Progenitor cell of endocrine pancreas (in vitro differentiated cells): ENCODE data around the gene LOC101059915.

Experiments
- DNase-seq: peaks from one replicate; pipeline ENCODE4 v3.0.0; 2021; ENCODE audit warnings: low spot score; ENCODE audit not compliant: unreplicated experiment
- H3K27ac Mint-ChIP-seq: 2 replicates; pipeline ENCODE4 v1.8.0; 2021; ENCODE audit warnings: mild to moderate bottlenecking, moderate library complexity, mixed read lengths
- H3K27me3 Mint-ChIP-seq: 2 replicates; pipeline ENCODE4 v1.8.0; 2021; ENCODE audit warnings: mixed read lengths
- H3K36me3 Mint-ChIP-seq: 2 replicates; pipeline ENCODE4 v1.8.0; 2022; ENCODE audit warnings: mixed read lengths; ENCODE audit not compliant: insufficient read depth
- H3K4me1 Mint-ChIP-seq: 2 replicates; pipeline ENCODE4 v1.8.0; 2021; ENCODE audit warnings: low read depth, mixed read lengths
- H3K4me3 Mint-ChIP-seq: 2 replicates; pipeline ENCODE4 v1.8.0; 2021; ENCODE audit warnings: low read depth, mild to moderate bottlenecking, moderate library complexity, mixed read lengths
- H3K9me3 Mint-ChIP-seq: 2 replicates; pipeline ENCODE4 v1.8.0; 2021; ENCODE audit warnings: low read depth, mixed read lengths
- TF ChIP-seq, protein P1 (sequence below): fragments of 200-600 bp; sonication (generic); IDR thresholded peaks from one replicate; pipeline ENCODE4 v1.5.0; 2021; ENCODE audit warnings: antibody characterized with exemption, mild to moderate bottlenecking; ENCODE audit not compliant: unreplicated experiment

Gene LOC101059915

DNA sequence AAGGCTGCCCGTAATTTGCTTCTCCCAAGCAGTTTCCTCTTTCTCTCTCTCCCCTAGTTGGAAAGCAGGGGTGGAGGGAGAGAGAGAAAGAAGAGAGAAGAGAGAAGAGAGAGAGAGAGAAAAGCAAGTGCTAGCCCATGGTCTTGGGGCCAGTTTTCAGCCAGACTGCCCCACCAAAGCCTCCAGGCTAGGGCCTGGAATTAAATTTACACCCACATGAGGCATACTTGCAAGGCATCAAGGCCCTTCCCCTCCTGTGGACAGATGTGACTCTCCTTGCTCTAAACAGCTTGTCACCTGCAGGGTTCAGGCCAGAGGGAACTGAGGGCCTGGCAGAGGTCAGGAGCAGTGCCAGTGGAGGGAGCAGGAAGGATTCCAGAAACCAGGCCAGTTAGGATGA is 47.4 kb upstream of the LOC101059915 start:
- Mint-ChIP-seq H3K27ac (no peak overlapping the region), H3K27me3 (no peaks in the 10 kb centered on the region), H3K4me1 (no peaks in the 10 kb centered on the region), H3K4me3 (no peak overlapping the region), H3K36me3 (peaks cover 2% of the 10 kb centered on the region), H3K9me3 (peaks cover 6% of the 10 kb centered on the region)
- DNase-seq = no peak
- TF ChIP-seq, protein P1, sequence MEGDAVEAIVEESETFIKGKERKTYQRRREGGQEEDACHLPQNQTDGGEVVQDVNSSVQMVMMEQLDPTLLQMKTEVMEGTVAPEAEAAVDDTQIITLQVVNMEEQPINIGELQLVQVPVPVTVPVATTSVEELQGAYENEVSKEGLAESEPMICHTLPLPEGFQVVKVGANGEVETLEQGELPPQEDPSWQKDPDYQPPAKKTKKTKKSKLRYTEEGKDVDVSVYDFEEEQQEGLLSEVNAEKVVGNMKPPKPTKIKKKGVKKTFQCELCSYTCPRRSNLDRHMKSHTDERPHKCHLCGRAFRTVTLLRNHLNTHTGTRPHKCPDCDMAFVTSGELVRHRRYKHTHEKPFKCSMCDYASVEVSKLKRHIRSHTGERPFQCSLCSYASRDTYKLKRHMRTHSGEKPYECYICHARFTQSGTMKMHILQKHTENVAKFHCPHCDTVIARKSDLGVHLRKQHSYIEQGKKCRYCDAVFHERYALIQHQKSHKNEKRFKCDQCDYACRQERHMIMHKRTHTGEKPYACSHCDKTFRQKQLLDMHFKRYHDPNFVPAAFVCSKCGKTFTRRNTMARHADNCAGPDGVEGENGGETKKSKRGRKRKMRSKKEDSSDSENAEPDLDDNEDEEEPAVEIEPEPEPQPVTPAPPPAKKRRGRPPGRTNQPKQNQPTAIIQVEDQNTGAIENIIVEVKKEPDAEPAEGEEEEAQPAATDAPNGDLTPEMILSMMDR = no peak

DNA sequence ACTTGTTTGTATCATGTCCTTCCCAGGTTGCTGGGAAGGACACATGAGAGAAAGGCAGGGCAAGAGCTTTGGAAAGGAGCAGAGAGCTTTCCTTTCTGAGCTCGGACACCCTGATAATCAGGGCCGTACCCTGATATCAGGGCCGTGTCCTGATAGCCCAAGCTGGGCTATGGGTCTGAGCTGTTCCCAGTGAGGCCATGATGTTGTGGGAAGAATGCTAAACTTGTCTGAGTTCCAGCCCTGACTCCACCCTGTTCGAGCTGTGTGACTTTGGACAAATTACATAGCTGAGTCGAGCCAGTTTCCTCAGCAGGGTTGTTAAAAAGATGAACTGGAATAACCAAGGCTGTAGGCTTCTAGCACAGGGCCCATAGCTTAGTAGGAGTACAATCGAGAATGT is 45.7 kb upstream of the LOC101059915 start:
- peaks cover 7% of the 10 kb centered on the region for H3K9me3 Mint-ChIP-seq
- TF ChIP-seq, protein P1 = no peak
- no peaks in the 10 kb centered on the region for H3K4me1 Mint-ChIP-seq
- H3K27me3 Mint-ChIP-seq = no peaks in the 10 kb centered on the region
- H3K27ac Mint-ChIP-seq = no peak overlapping the region
- no peak for DNase-seq
- no peak overlapping the region for H3K4me3 Mint-ChIP-seq
- no peaks in the 10 kb centered on the region for H3K36me3 Mint-ChIP-seq

DNA sequence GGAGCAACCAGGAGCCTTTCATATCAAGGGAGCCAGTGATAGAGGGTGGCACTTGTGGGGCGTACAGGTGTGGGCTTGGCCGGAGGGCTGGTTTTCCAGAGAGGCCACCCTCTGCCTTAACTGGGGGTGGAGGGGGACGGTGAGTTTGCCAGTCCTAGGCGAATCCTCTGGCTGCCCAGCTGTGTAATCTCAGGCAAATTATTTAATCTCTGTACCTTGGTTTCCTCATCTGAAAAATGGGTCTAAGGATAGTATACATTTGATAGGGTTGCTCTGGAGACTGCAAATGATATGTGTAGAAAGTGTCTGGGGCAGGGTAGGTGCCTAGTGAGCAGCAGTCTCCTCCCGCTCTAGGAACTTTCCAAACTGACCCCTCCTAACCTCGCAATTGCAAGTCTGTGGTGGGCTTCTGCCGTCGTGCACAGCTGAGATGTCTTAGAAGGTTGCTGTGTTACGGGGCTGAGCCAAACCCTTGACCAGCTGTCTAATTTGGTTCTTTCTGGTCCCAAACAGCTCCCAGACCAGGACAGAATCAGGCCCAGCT is 45.2 kb upstream of the LOC101059915 start:
- H3K9me3 Mint-ChIP-seq = peaks cover 7% of the 10 kb centered on the region
- no peak overlapping the region for H3K27ac Mint-ChIP-seq
- TF ChIP-seq, protein P1 = no peak
- no peaks in the 10 kb centered on the region for H3K4me1 Mint-ChIP-seq
- no peaks in the 10 kb centered on the region for H3K36me3 Mint-ChIP-seq
- no peaks in the 10 kb centered on the region for H3K27me3 Mint-ChIP-seq
- no peak overlapping the region for H3K4me3 Mint-ChIP-seq
- DNase-seq = no peak

DNA sequence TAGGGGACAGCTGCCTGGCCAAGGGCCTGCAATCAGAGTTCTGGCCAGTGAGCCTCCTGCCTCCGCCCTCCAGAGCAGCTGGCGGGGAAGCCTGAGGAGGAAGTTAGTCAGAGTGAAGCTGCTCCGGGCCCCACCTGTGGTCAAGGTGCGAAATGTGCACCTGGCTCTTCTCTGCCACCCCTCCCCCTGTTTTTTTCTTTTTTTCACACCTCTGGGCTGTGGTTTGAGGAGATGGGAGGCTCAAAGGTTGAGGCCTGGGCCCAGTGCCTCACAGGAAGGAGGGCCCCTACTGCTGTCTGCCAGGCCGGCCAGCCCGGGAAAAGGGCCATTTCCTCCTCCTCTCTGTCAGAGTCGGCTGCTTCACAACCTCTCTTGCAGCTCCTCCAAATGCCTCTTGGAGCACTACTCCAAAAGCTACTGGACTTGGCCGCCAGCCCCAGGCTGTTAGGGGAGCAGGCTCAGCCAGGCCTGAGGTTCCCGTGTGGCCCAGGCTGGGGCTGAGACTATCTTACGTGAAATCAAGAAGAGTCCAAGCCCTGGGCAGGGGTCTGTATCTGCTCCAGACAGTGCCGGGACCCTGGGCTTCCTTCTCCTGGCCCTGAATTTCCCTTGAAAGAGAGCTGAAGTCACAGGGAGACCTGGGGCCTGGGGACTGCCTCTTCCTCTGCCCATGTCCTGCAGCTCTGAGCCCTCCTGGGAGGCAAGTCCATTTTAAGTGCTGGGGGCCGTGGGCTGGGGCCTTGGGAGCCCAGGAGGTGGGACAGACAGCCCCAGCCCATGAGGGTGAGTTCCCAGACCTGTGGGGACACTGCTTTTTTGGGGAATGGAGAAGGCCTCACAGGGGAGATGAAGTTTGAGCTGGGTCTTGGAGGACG is 44.5 kb upstream of the LOC101059915 start:
- H3K9me3 Mint-ChIP-seq = peaks cover 7% of the 10 kb centered on the region
- H3K36me3 Mint-ChIP-seq = no peaks in the 10 kb centered on the region
- H3K27ac Mint-ChIP-seq = no peak overlapping the region

DNA sequence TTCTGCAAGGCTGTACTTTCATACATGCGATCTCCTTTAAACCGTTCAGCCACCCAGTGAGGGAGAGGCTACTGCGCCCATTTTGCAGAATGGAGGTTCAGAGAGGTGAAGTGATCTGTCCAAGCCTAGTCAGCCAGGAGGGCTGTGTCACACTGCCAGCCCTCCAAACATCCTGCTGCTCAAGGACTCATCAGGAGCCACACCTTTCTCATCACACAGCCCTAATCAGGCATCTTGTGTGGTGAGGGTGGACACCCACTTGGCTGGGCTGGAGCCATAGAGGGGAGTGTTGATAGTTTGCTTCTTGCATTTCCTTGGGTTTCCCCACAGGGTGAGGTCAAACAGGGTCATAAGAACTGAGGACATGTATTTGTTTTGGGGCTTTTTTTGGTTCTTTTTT is 43.6 kb upstream of the LOC101059915 start:
- H3K9me3 Mint-ChIP-seq = peaks cover 7% of the 10 kb centered on the region
- H3K27me3 Mint-ChIP-seq = no peaks in the 10 kb centered on the region
- no peaks in the 10 kb centered on the region for H3K4me1 Mint-ChIP-seq
- H3K4me3 Mint-ChIP-seq = no peak overlapping the region
- H3K27ac Mint-ChIP-seq = no peak overlapping the region
- no peak for DNase-seq
- H3K36me3 Mint-ChIP-seq = no peaks in the 10 kb centered on the region
- TF ChIP-seq, protein P1 = no peak

More for the DNA sequence above, 44.5 kb upstream of the LOC101059915 start:
- Mint-ChIP-seq H3K27me3 (no peaks in the 10 kb centered on the region), H3K4me1 (no peaks in the 10 kb centered on the region), H3K4me3 (no peak overlapping the region)
- TF ChIP-seq, protein P1 = no peak
- DNase-seq = no peak
